Osteoblast (primary cell): Measurements from ENCODE around the gene SUSD3. TPM values are rescaled to one million over a fixed set of nuclear protein-coding genes. Genes with fewer than 3 reads are reported as not detected.

Source experiments
- DNase-seq: peaks from one replicate; pipeline ENCODE4 v3.0.0; 2011; ENCODE audit warnings: low spot score, mixed read lengths; ENCODE audit not compliant: insufficient read length; ENCODE audit errors: missing footprints
- H2AFZ ChIP-seq: 2 replicates; pipeline ENCODE4 v1.6.0; 2011; ENCODE audit warnings: mild to moderate bottlenecking, low read length
- H3K27ac ChIP-seq: 2 replicates; pipeline ENCODE4 v1.5.1; 2011; ENCODE audit warnings: mild to moderate bottlenecking, low read depth, low read length, moderate library complexity
- H3K27me3 ChIP-seq: 2 replicates; pipeline ENCODE4 v1.6.0; 2012; ENCODE audit warnings: mild to moderate bottlenecking, control low read depth, inconsistent platforms, low read length, moderate library complexity; ENCODE audit not compliant: insufficient read depth
- H3K36me3 ChIP-seq: 2 replicates; pipeline ENCODE4 v1.5.1; 2011; ENCODE audit warnings: mild to moderate bottlenecking, low read length, control low read depth, moderate library complexity; ENCODE audit not compliant: insufficient read depth
- H3K4me1 ChIP-seq: 2 replicates; pipeline ENCODE4 v1.5.1; 2011; ENCODE audit warnings: mild to moderate bottlenecking, low read length, control low read depth, moderate library complexity; ENCODE audit not compliant: insufficient read depth
- H3K4me2 ChIP-seq: 2 replicates; pipeline ENCODE4 v1.6.0; 2011; ENCODE audit warnings: mild to moderate bottlenecking, low read length; ENCODE audit not compliant: insufficient read depth
- H3K4me3 ChIP-seq: fragments of 200-600 bp; sonication (generic); 3 replicates; pipeline ENCODE4 v1.5.1; 2012; ENCODE audit warnings: mild to moderate bottlenecking, low read length, inconsistent platforms; ENCODE audit not compliant: insufficient read depth
- H3K79me2 ChIP-seq: 2 replicates; pipeline ENCODE4 v1.6.0; 2012; ENCODE audit warnings: mild to moderate bottlenecking, low read length, control low read depth, inconsistent platforms; ENCODE audit not compliant: insufficient read depth
- H3K9me3 ChIP-seq: 2 replicates; pipeline ENCODE4 v1.5.1; 2011; ENCODE audit warnings: low read depth, low read length, control low read depth
- H4K20me1 ChIP-seq: 2 replicates; pipeline ENCODE4 v1.6.0; 2012; ENCODE audit warnings: mild to moderate bottlenecking, low read length, control low read depth; ENCODE audit not compliant: insufficient read depth
- CTCF ChIP-seq: IDR thresholded peaks from 2 replicates; pipeline ENCODE4 v1.5.1; 2011; ENCODE audit warnings: mild to moderate bottlenecking, low read depth, low read length, moderate library complexity; ENCODE audit errors: extremely low read depth
- total RNA-seq: library from RNA; depleted of rRNA; stranded (reverse); fragments of >200 nt; gene quantifications from 2 replicates; pipeline ENCODE4 v1.2.3, GENCODE V29; 2012

SUSD3 gene
- total RNA-seq, 1 donor, result 0.36 TPM

DNA sequence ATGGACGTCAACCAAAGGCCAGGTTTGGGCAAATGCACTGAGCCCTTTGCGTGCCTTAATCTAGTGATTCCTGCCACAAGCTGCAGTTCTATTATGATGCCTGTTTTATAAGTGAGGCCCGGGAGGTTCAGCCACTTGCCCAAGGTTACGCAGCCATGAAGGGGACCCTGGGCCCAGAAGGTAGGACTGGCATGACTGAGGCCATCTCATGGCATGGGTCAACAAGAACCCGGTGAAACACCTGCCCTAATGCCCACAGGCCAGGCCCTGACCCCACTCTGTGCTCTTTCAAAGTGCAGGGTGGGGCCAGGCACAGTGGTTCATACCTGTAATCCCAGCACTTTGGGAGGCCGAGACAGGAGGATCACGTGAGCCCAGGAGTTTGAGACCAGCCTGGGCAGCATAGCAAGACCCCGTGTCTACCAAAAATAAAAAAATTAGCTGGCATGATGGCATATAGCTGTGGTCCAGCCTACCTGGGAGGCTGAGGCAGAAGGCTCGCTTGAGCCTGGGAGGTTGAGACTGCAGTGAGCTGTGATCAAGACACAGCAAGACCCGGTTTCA, 66.9 kb downstream of the SUSD3 start:
- Histone ChIP-seq H3K4me1 (peaks cover under 1% of the 10 kb centered on the region), H3K27me3 (no peaks in the 10 kb centered on the region), H4K20me1 (peaks cover 28% of the 10 kb centered on the region), H3K4me2 (no peak overlapping the region), H3K9me3 (no peaks in the 10 kb centered on the region), H3K36me3 (peaks cover 2% of the 10 kb centered on the region), H2AFZ (no peak overlapping the region), H3K79me2 (peaks cover 21% of the 10 kb centered on the region), H3K4me3 (no peak overlapping the region), H3K27ac (no peak overlapping the region)
- peak; percentile 17 for DNase-seq
- TF ChIP-seq CTCF, result no peak

- Histone ChIP-seq H3K4me3 (no peak overlapping the region), H3K36me3 (peaks cover 2% of the 10 kb centered on the region), H3K9me3 (no peaks in the 10 kb centered on the region), H2AFZ (no peak overlapping the region), H3K4me2 (no peak overlapping the region), H3K27me3 (no peaks in the 10 kb centered on the region), H3K27ac (no peak overlapping the region), H3K4me1 (no peaks in the 10 kb centered on the region), H3K79me2 (peaks cover 29% of the 10 kb centered on the region), H4K20me1 (peaks cover 34% of the 10 kb centered on the region)
- no peak for TF ChIP-seq CTCF
- peak; percentile 71 for DNase-seq
Measured at GRCh38 chr9:93126151-93126781, 67.8 kb downstream of the SUSD3 start.

GRCh38 chr9:93126825-93127368, 68.4 kb downstream of the SUSD3 start:
- peak; percentile 78 for DNase-seq
- Histone ChIP-seq H3K4me2 (no peak overlapping the region), H4K20me1 (peaks cover 40% of the 10 kb centered on the region), H3K27me3 (no peaks in the 10 kb centered on the region), H3K36me3 (peaks cover 2% of the 10 kb centered on the region), H2AFZ (no peak overlapping the region), H3K9me3 (no peaks in the 10 kb centered on the region), H3K4me1 (no peaks in the 10 kb centered on the region), H3K27ac (no peak overlapping the region), H3K79me2 (peaks cover 35% of the 10 kb centered on the region), H3K4me3 (no peak overlapping the region)
- TF ChIP-seq CTCF, result no peak

DNA sequence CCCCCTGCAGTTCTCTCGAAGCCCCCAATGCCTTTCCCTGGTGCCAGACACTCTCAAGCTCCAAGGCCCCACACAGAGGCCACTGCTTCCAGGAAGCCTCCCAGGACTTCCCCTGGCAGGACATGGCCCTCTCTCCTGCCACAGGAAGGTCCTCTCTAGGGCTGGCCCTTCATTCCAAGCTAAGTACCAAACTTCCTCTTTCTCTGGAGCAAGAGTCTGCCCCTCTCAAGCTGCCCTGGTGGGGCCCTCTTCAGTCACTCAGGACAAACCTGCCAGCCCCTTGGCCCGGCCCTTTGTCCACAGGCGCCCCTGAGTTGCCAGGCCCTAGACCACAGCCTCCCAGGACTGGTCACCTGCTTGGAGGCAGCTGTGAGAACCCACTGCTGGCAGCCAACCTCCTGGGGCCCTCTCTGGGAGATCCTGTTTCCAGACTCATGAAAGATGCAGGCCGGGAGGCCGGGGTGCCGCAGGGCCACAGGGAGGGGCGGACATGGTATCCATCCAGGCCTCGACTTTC, 69.0 kb downstream of the SUSD3 start:
- no peak overlapping the region for H3K27ac ChIP-seq
- peak; percentile 64 for DNase-seq
- H3K4me2 ChIP-seq, result no peak overlapping the region

More for the DNA sequence above, 69.0 kb downstream of the SUSD3 start:
- Histone ChIP-seq H2AFZ (no peak overlapping the region), H3K4me1 (peaks cover 4% of the 10 kb centered on the region), H3K27me3 (no peaks in the 10 kb centered on the region), H4K20me1 (peaks cover 41% of the 10 kb centered on the region), H3K9me3 (no peaks in the 10 kb centered on the region), H3K79me2 (peaks cover 41% of the 10 kb centered on the region), H3K36me3 (peaks cover 2% of the 10 kb centered on the region), H3K4me3 (no peak overlapping the region)
- no peak for TF ChIP-seq CTCF
